ENCODE measurements around the gene CISTR.
A peak's percentile ranks its signal among the peaks of the same experiment; 100 is the strongest.
"Not testable (repeated sequence)": the region's sequence is repeated elsewhere in the genome, so short reads cannot be mapped to it uniquely, and the experiment has no call there.

Gene CISTR

GRCh38 chr12:53782093-53782703 lies 30.4 kb upstream of the CISTR start:
- TF ChIP-seq POLR2AphosphoS5 (IDR thresholded peaks at IDR 0.05; ENCODE audit: low read depth, low read length) (no peak), TAF1 (IDR thresholded peaks at IDR 0.05; ENCODE audit: low read depth, low read length) (no peak), SPI1 (IDR thresholded peaks at IDR 0.05; ENCODE audit: low read depth, low read length) (no peak), POU2F2 (IDR thresholded peaks at IDR 0.05; ENCODE audit: low read depth, low read length) (no peak), POLR2A (IDR thresholded peaks at IDR 0.05; ENCODE audit: low read depth, low read length) (no peak), PAX5 (IDR thresholded peaks at IDR 0.05; ENCODE audit: insufficient read depth, low read length, severe bottlenecking) (no peak)
- no peak for FAIRE-seq

GRCh38 chr12:53781228-53781801 lies 29.5 kb upstream of the CISTR start:
- no peak for DNase-seq (ENCODE audit: insufficient read length, low spot score)
- FAIRE-seq, result no peak
- TF ChIP-seq PAX5 (IDR thresholded peaks at IDR 0.05; ENCODE audit: insufficient read depth, low read length, severe bottlenecking) (no peak), POLR2A (IDR thresholded peaks at IDR 0.05; ENCODE audit: low read depth, low read length) (no peak), POU2F2 (IDR thresholded peaks at IDR 0.05; ENCODE audit: low read depth, low read length) (no peak), SPI1 (IDR thresholded peaks at IDR 0.05; ENCODE audit: low read depth, low read length) (no peak), TAF1 (IDR thresholded peaks at IDR 0.05; ENCODE audit: low read depth, low read length) (no peak), POLR2AphosphoS5 (IDR thresholded peaks at IDR 0.05; ENCODE audit: low read depth, low read length) (no peak)

More at GRCh38 chr12:53782093-53782703, 30.4 kb upstream of the CISTR start:
- no peak for DNase-seq (ENCODE audit: insufficient read length, low spot score)

- no peak for DNase-seq (ENCODE audit: insufficient read length, low spot score)
- TF ChIP-seq POU2F2 (IDR thresholded peaks at IDR 0.05; ENCODE audit: low read depth, low read length) (no peak), POLR2A (IDR thresholded peaks at IDR 0.05; ENCODE audit: low read depth, low read length) (no peak), POLR2AphosphoS5 (IDR thresholded peaks at IDR 0.05; ENCODE audit: low read depth, low read length) (no peak), TAF1 (IDR thresholded peaks at IDR 0.05; ENCODE audit: low read depth, low read length) (no peak), PAX5 (IDR thresholded peaks at IDR 0.05; ENCODE audit: insufficient read depth, low read length, severe bottlenecking) (no peak), SPI1 (IDR thresholded peaks at IDR 0.05; ENCODE audit: low read depth, low read length) (no peak)
- no peak for FAIRE-seq
These were observed 28.5 kb upstream of the CISTR start for GRCh38 chr12:53780323-53780722.

GRCh38 chr12:53779679-53780078 lies 27.9 kb upstream of the CISTR start:
- not testable (repeated sequence) for FAIRE-seq; DNase-seq (ENCODE audit: insufficient read length, low spot score)

- DNase-seq (ENCODE audit: insufficient read length, low spot score), result no peak
- no peak for FAIRE-seq
- TF ChIP-seq POLR2AphosphoS5 (IDR thresholded peaks at IDR 0.05; ENCODE audit: low read depth, low read length) (no peak), PAX5 (IDR thresholded peaks at IDR 0.05; ENCODE audit: insufficient read depth, low read length, severe bottlenecking) (no peak), SPI1 (IDR thresholded peaks at IDR 0.05; ENCODE audit: low read depth, low read length) (no peak), POU2F2 (IDR thresholded peaks at IDR 0.05; ENCODE audit: low read depth, low read length) (no peak), TAF1 (IDR thresholded peaks at IDR 0.05; ENCODE audit: low read depth, low read length) (no peak), POLR2A (IDR thresholded peaks at IDR 0.05; ENCODE audit: low read depth, low read length) (no peak)
These were observed 26.3 kb upstream of the CISTR start for GRCh38 chr12:53777936-53778644.

- no peak for TF ChIP-seq POLR2AphosphoS5 (IDR thresholded peaks at IDR 0.05; ENCODE audit: low read depth, low read length)
- no peak for TF ChIP-seq POLR2A (IDR thresholded peaks at IDR 0.05; ENCODE audit: low read depth, low read length)
- TF ChIP-seq PAX5 (IDR thresholded peaks at IDR 0.05; ENCODE audit: insufficient read depth, low read length, severe bottlenecking), result no peak
- no peak for TF ChIP-seq POU2F2 (IDR thresholded peaks at IDR 0.05; ENCODE audit: low read depth, low read length)
- TF ChIP-seq TAF1 (IDR thresholded peaks at IDR 0.05; ENCODE audit: low read depth, low read length), result no peak
- no peak for TF ChIP-seq SPI1 (IDR thresholded peaks at IDR 0.05; ENCODE audit: low read depth, low read length)
- DNase-seq (ENCODE audit: insufficient read length, low spot score) (no peak), FAIRE-seq (no peak)
These were observed 25.6 kb upstream of the CISTR start for GRCh38 chr12:53777412-53777811.

GRCh38 chr12:53776872-53777271 lies 25.1 kb upstream of the CISTR start:
- 0 out of 2 replicates have a peak, but pooled peaks have one; percentile 11 for TF ChIP-seq SPI1 (IDR thresholded peaks at IDR 0.05; ENCODE audit: low read depth, low read length)
- TF ChIP-seq POLR2A (IDR thresholded peaks at IDR 0.05; ENCODE audit: low read depth, low read length), result no peak
- DNase-seq (ENCODE audit: insufficient read length, low spot score) (no peak), FAIRE-seq (no peak)

- no peak for DNase-seq (ENCODE audit: insufficient read length, low spot score)
- FAIRE-seq, result no peak
- TF ChIP-seq TAF1 (IDR thresholded peaks at IDR 0.05; ENCODE audit: low read depth, low read length) (no peak), POU2F2 (IDR thresholded peaks at IDR 0.05; ENCODE audit: low read depth, low read length) (no peak), POLR2A (IDR thresholded peaks at IDR 0.05; ENCODE audit: low read depth, low read length) (no peak), POLR2AphosphoS5 (IDR thresholded peaks at IDR 0.05; ENCODE audit: low read depth, low read length) (no peak), SPI1 (IDR thresholded peaks at IDR 0.05; ENCODE audit: low read depth, low read length) (no peak), PAX5 (IDR thresholded peaks at IDR 0.05; ENCODE audit: insufficient read depth, low read length, severe bottlenecking) (no peak)
These were observed 23.8 kb upstream of the CISTR start for GRCh38 chr12:53775478-53776145.

GRCh38 chr12:53770281-53770680 lies 18.5 kb upstream of the CISTR start:
- DNase-seq (ENCODE audit: insufficient read length, low spot score) (no peak), FAIRE-seq (no peak)
- TF ChIP-seq POLR2AphosphoS5 (IDR thresholded peaks at IDR 0.05; ENCODE audit: low read depth, low read length) (no peak), POU2F2 (IDR thresholded peaks at IDR 0.05; ENCODE audit: low read depth, low read length) (no peak), SPI1 (IDR thresholded peaks at IDR 0.05; ENCODE audit: low read depth, low read length) (no peak), POLR2A (IDR thresholded peaks at IDR 0.05; ENCODE audit: low read depth, low read length) (no peak), TAF1 (IDR thresholded peaks at IDR 0.05; ENCODE audit: low read depth, low read length) (no peak), PAX5 (IDR thresholded peaks at IDR 0.05; ENCODE audit: insufficient read depth, low read length, severe bottlenecking) (no peak)

All from GM12891 (cell line).